ENCODE measurements around the gene ICOS.

ICOS gene

DNA sequence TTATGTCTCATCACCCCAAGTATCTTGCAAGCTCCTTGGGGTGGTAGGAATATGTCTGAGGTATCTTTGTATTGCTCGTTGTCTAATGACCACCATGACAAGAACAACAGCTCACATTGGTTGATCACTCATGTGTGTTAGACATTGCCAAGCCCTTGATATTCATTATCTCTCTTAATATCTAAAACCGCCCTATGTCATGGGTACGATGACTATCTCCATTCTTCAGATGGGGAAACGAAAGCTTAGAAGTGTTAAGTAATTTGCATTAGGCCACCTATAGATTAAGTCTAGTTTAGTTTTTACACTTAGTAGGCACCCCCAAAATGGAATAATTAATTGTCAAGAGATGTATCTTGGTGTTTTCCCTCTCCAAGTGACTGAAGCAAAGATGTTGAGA, 57.0 kb downstream of the ICOS start:
- peak; percentile 44 for ATAC-seq (replicated peaks)
- no peak overlapping the region for H3K27ac Mint-ChIP-seq
- no peaks in the 10 kb centered on the region for H3K27me3 Mint-ChIP-seq
- no peaks in the 10 kb centered on the region for H3K36me3 Mint-ChIP-seq (ENCODE audit: insufficient read depth)
- peaks cover 0 to 2% of the 10 kb centered on the region in 2 donors for H3K9me3 Mint-ChIP-seq
- H3K4me3 Mint-ChIP-seq = no peak overlapping the region
- DNase-seq = no peak
- H3K4me1 Mint-ChIP-seq (ENCODE audit: low read depth in 2 of 2) = peaks cover 6 to 15% of the 10 kb centered on the region in 2 donors

DNA sequence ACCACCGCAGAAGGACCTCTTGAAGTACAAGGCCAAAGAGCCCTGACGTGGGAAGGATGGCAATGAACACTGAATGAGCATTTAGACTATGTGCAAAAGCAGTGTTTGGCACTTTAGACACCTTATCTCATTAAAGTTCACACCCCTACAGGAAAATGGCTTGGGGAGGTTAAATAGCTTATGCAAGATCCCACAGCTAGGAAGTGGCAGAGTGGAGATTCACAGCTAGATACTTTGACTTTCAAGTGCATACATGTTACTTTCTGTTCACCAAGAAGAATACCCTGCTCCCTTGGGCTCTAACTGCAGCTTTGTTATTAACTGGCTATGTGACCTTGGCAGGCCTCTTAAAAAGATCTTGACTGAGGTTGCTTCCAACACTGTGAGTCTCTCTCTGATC, 58.2 kb downstream of the ICOS start:
- Mint-ChIP-seq H3K27ac (peak overlapping the region in 1 of 2 donors; percentile 67), H3K27me3 (no peaks in the 10 kb centered on the region), H3K4me1 (ENCODE audit: low read depth in 2 of 2) (peaks cover 15 to 25% of the 10 kb centered on the region in 2 donors), H3K9me3 (peaks cover 0 to 2% of the 10 kb centered on the region in 2 donors), H3K36me3 (ENCODE audit: insufficient read depth) (no peaks in the 10 kb centered on the region), H3K4me3 (peak overlapping the region in 1 of 2 donors; percentile 43)
- DNase-seq (peak in 2 of 3 experiments; percentile 2 to 26), ATAC-seq (replicated peaks) (peak; percentile 85)

DNA sequence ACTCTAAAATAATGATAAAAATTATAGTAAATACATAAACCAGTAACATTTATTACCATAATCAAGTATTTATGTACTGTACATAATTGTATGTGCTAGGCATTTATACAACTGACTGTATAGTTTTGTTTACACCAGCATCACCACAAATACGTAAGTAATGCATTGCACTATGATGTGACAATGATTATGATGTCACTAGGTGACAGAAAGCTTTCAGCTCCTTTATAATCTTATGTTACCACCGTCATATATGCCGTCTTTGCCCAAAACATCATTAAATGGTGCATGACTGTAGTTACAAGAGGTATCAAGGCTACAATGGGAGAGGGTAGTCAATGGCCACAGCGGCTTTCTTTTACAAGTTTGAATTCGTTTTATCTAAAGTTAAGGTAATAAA, 60.1 kb downstream of the ICOS start:
- ATAC-seq (replicated peaks) (no peak), DNase-seq (no peak)
- H3K36me3 Mint-ChIP-seq (ENCODE audit: insufficient read depth) = peaks cover 4% of the 10 kb centered on the region
- no peak overlapping the region for H3K4me3 Mint-ChIP-seq
- H3K27ac Mint-ChIP-seq = no peak overlapping the region
- no peaks in the 10 kb centered on the region for H3K27me3 Mint-ChIP-seq
- peaks cover 0 to 2% of the 10 kb centered on the region in 2 donors for H3K9me3 Mint-ChIP-seq
- H3K4me1 Mint-ChIP-seq (ENCODE audit: low read depth in 2 of 2) = peaks cover 27 to 42% of the 10 kb centered on the region in 2 donors

DNA sequence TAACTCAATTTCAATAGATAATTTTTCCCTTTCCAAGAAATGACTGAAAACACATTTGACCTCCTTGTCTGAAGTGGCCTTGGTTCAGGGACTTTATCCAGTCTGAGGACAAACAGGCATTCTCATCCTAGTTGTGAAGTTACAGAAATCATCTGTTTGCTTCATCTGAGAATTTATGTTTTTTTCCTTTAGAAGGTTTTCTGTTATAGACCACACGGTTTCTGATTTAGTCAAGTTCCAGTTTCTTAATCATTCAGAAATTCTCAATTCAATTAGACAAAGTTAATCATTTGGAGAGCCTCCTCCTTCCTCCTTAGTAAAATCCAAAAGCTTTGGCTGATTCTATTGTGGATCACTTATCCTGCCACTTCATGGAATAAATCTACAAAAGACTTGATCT, 60.9 kb downstream of the ICOS start:
- Mint-ChIP-seq H3K27me3 (no peaks in the 10 kb centered on the region), H3K27ac (no peak overlapping the region), H3K36me3 (ENCODE audit: insufficient read depth) (peaks cover 4% of the 10 kb centered on the region), H3K4me3 (no peak overlapping the region), H3K9me3 (peaks cover 0 to 2% of the 10 kb centered on the region in 2 donors), H3K4me1 (ENCODE audit: low read depth in 2 of 2) (peaks cover 28 to 42% of the 10 kb centered on the region in 2 donors)
- no peak for ATAC-seq (replicated peaks)
- no peak for DNase-seq

DNA sequence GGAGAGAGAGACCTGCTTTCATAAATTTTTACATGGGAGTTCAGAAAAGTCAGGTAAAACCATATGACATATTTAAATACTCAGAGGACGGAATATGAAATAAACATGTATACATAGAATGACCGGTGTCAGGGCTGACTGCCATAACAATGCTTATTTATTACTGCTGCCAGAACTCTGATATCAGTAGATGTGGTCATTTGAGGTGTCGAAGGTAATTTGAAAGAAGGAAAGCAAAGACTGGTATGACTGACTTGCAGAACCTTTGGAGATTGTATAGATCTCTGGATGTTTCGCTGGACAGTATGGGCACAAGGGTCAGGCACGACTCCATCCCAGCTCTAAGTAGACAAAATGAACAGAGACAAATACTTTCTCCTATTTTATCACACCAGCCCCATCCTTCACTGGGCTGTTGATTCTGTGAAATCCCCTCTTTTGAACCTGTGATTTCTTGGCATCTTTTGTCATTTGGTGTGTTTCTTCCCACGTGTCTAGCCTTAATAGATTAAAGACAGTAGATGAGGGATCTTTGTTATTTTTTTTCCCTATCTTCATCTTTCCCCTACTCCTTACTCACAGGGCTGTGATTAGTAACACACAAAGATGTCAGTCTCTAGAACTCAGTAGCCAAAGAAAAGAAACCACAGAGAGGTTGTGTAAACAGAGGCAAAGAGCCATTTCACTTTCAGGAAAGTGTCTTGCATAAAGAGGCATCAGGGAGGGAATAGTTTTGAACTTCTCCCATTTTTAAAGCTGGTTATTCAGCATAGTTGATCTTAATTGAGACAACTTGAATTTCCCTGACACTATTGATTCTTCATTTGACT, 61.6 kb downstream of the ICOS start:
- H3K27me3 Mint-ChIP-seq = no peaks in the 10 kb centered on the region
- peak overlapping the region in 1 of 2 donors; percentile 0 for H3K27ac Mint-ChIP-seq
- no peak overlapping the region for H3K4me3 Mint-ChIP-seq
- no peak for DNase-seq
- H3K36me3 Mint-ChIP-seq (ENCODE audit: insufficient read depth) = peaks cover 4% of the 10 kb centered on the region
- H3K9me3 Mint-ChIP-seq = peaks cover 0 to 2% of the 10 kb centered on the region in 2 donors
- H3K4me1 Mint-ChIP-seq (ENCODE audit: low read depth in 2 of 2) = peaks cover 28 to 42% of the 10 kb centered on the region in 2 donors
- no peak for ATAC-seq (replicated peaks)

DNA sequence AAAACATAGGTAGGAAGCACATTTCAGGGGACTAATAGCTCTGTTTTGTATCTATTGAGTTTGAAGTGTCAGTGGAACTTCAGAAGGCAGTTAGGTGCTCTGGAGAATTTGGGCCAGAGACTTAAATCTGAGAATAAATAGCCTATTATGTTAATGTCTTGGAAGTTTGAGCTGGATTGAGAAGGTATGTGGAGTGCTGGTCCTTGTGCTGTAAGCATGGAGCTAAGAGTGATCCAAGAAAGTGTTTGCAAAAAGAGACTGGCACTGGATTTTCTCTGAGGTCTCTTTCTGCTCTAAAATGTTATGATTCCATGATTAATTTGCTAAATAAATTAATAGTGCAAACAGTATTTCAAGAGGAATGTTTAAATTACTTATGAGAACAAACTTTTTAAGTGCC, 63.3 kb downstream of the ICOS start:
- Mint-ChIP-seq H3K4me3 (peak overlapping the region in 1 of 2 donors; percentile 55), H3K4me1 (ENCODE audit: low read depth in 2 of 2) (peaks cover 28 to 40% of the 10 kb centered on the region in 2 donors)

DNA sequence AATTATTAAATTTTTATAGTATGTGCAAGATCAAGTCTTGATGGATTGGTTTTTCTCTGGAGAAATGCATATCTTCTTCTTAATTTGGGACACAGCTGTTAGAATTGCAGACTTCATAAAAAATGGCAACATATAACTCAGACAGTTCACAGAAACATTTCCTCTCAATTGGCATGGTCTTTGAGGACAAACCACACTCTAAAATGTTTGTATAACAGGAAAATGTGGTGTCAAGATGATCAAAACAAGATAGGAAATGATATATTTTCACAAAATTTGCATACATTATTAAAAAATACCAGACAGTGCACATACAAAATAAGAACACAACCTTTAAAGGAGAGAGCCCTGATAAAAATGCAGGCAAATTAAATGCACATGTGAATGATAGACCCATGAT, 63.9 kb downstream of the ICOS start:
- DNase-seq = no peak
- ATAC-seq (replicated peaks) = peak; percentile 60
- peak overlapping the region; percentile 33 to 55 for H3K4me3 Mint-ChIP-seq
- H3K27ac Mint-ChIP-seq = peak overlapping the region; percentile 4 to 80
- no peaks in the 10 kb centered on the region for H3K9me3 Mint-ChIP-seq
- H3K36me3 Mint-ChIP-seq (ENCODE audit: insufficient read depth) = peaks cover 4% of the 10 kb centered on the region
- no peaks in the 10 kb centered on the region for H3K27me3 Mint-ChIP-seq
- H3K4me1 Mint-ChIP-seq (ENCODE audit: low read depth in 2 of 2) = peaks cover 29 to 41% of the 10 kb centered on the region in 2 donors

More for the DNA sequence above, 63.3 kb downstream of the ICOS start:
- Mint-ChIP-seq H3K36me3 (ENCODE audit: insufficient read depth) (peaks cover 4% of the 10 kb centered on the region), H3K27ac (peak overlapping the region; percentile 4 to 80), H3K27me3 (no peaks in the 10 kb centered on the region), H3K9me3 (peaks cover 0 to 2% of the 10 kb centered on the region in 2 donors)
- DNase-seq = no peak
- ATAC-seq (replicated peaks) = no peak

DNA sequence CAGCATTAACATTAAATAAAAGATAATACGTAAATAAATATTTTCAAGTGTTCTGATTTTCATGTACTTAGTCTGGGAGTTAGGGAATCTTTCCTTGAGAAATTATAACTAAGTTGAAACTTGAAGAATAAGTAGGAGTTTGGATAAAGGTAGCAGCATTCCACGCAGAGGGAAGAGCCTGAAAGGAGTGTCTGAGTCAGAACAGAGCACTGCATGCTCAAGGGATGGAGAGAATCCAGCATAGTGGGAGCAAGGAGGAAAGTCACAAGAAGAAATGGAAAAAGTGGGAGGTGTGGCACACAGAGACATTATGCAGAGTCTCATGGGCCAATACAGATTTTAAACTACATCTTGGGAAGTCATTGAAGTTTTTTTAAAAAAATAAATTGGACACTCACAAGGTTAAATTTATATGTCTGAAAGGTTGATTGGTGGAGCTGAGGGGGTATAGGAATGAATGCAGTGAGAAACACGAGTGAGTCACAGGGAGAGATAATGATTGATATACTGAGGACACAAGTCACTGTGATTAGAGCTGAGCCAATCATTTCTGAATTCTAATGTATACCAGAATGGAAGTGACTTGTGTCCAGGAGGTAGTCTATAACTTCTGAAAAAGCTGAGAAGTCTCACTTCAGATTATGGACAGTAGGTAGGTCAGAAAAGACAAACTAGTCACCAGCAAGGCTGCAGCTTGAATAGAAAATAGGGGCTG, 66.9 kb downstream of the ICOS start:
- Mint-ChIP-seq H3K9me3 (peaks cover 0 to 3% of the 10 kb centered on the region in 2 donors), H3K4me1 (ENCODE audit: low read depth in 2 of 2) (peaks cover 32 to 44% of the 10 kb centered on the region in 2 donors), H3K36me3 (ENCODE audit: insufficient read depth) (peaks cover 4% of the 10 kb centered on the region), H3K27me3 (no peaks in the 10 kb centered on the region), H3K4me3 (no peak overlapping the region), H3K27ac (no peak overlapping the region)
- no peak for DNase-seq
- ATAC-seq (replicated peaks) = no peak

DNA sequence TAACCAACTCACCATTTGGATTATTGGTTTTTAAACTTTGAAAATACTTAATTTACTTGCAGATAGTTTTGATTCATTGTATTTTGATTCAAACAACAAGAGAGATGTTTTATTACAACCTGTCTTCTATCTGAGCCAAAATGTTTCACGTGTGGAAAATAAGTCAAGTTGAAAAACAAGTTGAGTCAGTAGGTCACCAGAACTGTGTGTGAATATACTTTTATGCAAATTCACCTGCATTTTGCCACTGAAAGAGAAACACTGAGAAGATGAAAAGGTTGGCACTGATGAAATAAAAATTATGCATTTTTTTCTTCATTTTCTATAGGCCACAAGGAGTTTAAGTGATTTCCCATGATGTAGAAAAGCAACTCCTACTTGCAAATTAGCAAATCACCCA, 68.3 kb downstream of the ICOS start:
- Mint-ChIP-seq H3K4me1 (ENCODE audit: low read depth in 2 of 2) (peaks cover 22 to 31% of the 10 kb centered on the region in 2 donors), H3K27ac (peak overlapping the region in 1 of 2 donors; percentile 4)
- ATAC-seq (replicated peaks) = no peak

DNA sequence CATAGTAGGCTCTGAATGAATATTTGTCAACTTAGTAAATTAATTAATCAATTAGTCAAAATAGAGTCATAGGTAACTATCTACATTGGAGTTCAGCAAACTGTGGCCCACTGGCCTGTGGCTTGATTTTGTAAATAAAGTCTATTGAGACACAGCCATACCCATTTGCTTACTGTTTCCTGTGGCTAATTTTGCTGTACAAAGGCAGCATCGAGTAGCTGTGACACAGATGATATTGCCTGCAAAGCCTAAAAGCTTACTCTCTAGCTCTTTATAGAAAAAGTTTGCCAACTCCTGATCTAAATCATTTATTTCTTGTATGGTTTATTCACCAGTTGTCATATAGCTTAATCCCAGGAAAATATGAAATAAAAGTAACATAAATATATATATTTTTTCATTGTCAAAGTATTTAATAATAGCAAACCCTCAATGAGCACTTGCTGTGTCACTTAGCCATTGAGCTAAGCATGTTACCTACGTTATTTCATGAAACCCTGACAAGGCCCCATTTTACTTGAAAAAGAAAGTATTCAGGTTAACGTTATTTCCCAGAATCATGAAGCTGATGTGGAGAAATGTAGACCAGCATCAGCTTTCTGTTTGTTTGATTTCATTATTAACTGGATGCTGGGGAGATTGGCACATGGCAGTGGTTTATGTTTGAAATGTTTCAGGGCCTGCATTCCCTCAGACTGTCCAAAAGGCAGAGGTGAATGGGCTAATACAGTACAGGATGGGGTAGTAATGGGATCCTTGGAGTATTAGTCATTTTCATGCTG, 69.6 kb downstream of the ICOS start:
- H3K4me3 Mint-ChIP-seq = no peak overlapping the region
- DNase-seq (no peak), ATAC-seq (replicated peaks) (no peak)
- H3K4me1 Mint-ChIP-seq (ENCODE audit: low read depth in 2 of 2) = peaks cover 15 to 22% of the 10 kb centered on the region in 2 donors
- H3K36me3 Mint-ChIP-seq (ENCODE audit: insufficient read depth) = peaks cover 1% of the 10 kb centered on the region
- peak overlapping the region; percentile 4 to 21 for H3K27ac Mint-ChIP-seq
- no peaks in the 10 kb centered on the region for H3K27me3 Mint-ChIP-seq
- H3K9me3 Mint-ChIP-seq = peaks cover 0 to 3% of the 10 kb centered on the region in 2 donors

More for the DNA sequence above, 68.3 kb downstream of the ICOS start:
- Mint-ChIP-seq H3K9me3 (peaks cover 0 to 3% of the 10 kb centered on the region in 2 donors), H3K4me3 (no peak overlapping the region), H3K36me3 (ENCODE audit: insufficient read depth) (peaks cover 4% of the 10 kb centered on the region), H3K27me3 (no peaks in the 10 kb centered on the region)
- DNase-seq = no peak

DNA sequence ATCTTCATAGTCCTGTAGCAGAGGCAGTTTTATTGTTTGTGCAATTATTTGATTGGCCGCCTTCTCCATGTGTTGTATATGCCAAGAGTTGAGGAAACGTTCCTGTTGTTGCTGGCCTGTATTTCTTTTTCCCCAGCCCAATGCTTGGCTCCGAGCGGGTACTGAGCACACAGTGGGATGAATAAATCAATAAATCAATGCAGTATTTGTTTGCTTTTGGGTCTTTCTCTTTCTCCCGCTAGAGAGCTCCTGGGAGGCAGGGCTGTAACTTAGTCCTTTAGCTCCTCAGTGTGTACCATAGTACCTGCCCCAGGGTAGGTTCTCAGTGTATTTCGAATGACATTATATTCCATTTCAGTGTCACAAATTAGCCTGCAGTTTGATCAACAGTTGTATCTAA, 71.8 kb downstream of the ICOS start:
- H3K4me1 Mint-ChIP-seq (ENCODE audit: low read depth in 2 of 2) = peaks cover 12 to 19% of the 10 kb centered on the region in 2 donors
- DNase-seq (no peak), ATAC-seq (replicated peaks) (no peak)
- no peaks in the 10 kb centered on the region for H3K27me3 Mint-ChIP-seq
- H3K9me3 Mint-ChIP-seq = peaks cover 0 to 3% of the 10 kb centered on the region in 2 donors
- H3K27ac Mint-ChIP-seq = no peak overlapping the region
- no peaks in the 10 kb centered on the region for H3K36me3 Mint-ChIP-seq (ENCODE audit: insufficient read depth)
- no peak overlapping the region for H3K4me3 Mint-ChIP-seq

DNA sequence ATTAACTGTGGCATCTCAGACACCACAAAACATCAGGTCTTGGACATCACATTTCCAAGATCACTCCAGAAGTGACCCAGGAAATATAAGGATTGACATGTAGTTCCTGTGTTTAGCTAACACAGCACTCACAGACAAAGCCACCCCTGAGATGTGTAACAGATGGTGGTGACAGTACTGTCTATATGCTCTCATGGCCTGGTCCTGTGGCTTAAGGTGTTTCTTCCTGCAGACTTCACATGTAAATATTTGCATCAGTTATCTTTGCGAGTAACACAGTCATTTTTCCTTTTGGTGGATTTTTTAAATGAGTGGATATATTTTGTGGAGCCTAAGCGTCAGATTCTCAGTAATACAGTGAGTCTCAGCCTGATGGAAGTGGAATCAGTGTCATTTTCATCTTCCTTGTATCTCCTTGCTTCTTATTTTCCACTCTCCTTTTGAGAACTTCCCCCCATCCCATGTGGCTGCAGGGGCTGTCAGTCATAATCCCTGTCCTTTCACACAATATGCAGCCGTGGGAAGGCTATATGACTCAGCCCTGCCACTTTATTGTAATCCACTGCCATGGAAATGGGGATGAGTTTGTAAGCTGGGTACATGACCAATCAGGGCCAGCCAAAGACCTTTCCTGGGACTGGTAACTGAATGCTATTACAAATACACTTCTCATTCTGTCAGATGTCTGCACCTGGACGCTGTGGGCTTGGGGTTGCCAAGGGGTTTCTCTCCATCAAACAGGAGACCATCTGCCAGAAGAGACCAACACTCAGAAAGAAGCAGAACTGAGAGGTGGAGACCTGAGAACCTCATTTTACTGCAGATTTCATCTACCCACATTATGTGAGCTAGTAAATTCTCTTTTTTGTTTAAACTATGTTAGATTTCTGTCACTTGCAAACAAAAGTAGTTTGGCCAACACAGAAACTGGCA, 74.3 kb downstream of the ICOS start:
- ATAC-seq (replicated peaks) (no peak), DNase-seq (no peak)
- H3K27ac Mint-ChIP-seq = no peak overlapping the region
- peaks cover 7 to 17% of the 10 kb centered on the region in 2 donors for H3K4me1 Mint-ChIP-seq (ENCODE audit: low read depth in 2 of 2)
- H3K36me3 Mint-ChIP-seq (ENCODE audit: insufficient read depth) = peaks cover 3% of the 10 kb centered on the region
- no peak overlapping the region for H3K4me3 Mint-ChIP-seq
- peaks cover 0 to 3% of the 10 kb centered on the region in 2 donors for H3K9me3 Mint-ChIP-seq
- no peaks in the 10 kb centered on the region for H3K27me3 Mint-ChIP-seq
